NCI-H2171 (cell line): ENCODE measurements around the gene UNC13D.
"Not testable (repeated sequence)": the region's sequence is repeated elsewhere in the genome, so short reads cannot be mapped to it uniquely, and the experiment has no call there.

ENCODE experiments used
- DNase-seq: peaks from one replicate; lab custom pipeline; 2025; lab: John Stamatoyannopoulos, UW

The UNC13D gene

DNA sequence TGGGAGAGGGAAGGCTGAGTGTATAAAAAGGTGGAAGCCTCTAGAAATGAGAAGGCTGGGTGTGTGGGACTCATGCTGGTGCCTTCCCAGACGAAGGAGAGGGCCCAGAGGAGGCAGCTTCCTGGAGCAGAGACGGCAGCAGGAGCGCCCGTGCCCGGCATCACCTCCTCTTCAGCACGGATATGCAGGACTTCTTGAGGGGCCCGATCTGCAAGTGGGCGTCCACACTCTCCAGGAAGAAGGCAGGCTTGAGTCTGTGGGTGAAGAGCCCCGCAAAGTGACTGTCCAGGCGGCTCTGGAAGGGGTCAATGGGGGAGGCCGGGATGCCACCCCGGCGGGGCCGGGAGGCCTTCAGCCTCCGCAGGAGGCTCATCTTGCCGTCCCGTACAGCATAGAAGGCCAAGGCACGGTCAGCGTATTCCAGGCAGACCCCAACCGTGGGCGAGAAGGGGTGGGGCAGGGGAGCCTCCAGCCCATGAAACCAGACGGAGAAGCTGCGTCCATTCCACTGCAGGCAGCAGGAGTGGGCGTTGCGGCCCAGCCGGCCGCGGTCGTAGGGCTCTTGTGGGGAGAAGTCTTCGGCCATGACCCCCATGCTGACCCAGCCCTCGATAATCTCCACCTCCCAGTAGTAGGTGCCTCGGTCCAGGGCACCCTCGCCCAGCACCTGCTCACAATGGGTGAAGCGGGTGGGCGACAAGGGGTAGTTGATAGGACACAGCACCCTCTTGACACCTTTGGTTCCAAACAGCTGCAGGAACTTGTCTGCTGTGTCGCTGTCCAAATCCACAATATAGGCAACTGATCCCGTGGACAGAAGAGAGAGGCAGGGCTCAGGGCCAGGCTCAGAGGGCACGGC lies 30.3 kb upstream of the UNC13D start:
- no peak for DNase-seq

DNA sequence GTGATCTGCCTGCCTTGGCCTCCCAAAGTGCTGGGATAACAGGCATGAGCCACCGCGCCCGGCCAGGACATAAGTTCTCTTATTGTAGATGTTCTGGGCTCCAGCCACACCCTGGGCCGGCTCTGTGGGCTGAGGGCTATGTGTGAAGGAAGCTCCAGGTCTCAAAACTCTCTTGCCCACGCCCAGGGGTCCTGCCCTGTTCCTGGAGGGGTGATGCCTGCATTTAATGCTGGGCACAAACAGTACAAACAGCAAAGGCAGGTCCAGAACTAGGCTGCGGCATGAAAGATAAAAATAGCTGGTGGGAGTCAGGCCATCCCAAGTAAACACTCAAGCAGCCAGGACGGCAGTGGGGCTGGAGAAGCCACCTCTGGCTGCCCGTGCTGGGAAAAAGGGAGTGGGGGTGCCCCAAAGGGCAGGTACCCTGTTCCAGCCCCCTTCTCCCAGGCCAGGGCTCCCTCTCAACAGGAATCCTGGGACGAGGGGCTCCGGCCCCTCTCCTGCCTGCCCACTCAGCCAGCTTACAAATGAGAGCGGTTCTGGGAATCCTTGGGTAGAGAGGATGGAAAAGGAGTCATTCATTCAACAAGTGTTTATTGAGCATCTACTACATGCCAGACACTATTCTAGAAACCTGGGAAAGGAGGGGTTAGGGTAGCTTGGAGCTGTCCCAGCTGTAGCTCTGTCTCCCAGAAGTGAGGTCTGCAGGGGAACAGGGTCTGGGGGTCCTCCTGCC lies 29.6 kb upstream of the UNC13D start:
- DNase-seq: no peak

DNA sequence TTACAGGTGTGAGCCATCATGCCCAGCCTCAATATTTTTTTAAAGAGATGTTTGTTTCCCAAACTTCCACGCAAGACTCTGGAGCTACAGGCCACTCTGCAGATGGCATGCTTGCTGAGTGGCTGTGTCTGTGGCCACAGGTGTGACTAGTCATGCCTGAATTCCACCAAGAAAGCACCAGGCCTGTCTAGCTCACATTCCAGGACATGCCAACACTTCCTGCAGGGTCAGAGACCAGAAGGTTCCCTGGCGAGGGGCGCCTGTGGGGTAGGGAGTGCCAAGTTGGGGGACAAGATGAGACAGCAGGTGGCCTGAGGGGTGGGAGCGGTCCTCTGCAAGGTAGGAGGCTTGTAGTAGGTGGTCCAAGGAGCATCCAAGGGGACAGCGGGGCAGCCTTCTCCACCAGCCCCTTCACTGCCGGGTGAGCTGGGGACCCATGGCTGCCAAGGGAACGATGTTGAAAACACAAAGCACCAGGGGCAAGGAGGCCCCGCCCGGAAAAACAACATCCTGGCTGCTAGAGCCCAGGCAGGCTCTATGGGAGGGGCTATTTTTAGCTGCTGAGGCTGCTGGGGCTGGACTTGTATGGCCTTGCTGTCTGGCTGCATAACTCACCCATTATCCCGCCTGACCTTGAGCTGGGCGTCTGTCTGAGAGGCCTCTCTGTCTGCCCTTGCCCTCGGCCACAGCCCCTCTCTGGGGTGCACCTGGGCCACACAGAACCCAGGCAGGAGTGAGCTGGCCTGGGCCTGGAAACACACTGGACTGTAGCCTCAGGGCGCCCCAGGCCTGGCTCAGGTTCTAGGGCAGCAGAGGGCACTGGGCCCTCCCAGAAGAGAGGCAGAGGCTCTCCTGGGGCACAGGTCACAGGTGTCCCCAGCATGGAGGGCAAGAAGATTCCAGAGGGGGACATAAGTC lies 28.5 kb upstream of the UNC13D start:
- no peak for DNase-seq

DNA sequence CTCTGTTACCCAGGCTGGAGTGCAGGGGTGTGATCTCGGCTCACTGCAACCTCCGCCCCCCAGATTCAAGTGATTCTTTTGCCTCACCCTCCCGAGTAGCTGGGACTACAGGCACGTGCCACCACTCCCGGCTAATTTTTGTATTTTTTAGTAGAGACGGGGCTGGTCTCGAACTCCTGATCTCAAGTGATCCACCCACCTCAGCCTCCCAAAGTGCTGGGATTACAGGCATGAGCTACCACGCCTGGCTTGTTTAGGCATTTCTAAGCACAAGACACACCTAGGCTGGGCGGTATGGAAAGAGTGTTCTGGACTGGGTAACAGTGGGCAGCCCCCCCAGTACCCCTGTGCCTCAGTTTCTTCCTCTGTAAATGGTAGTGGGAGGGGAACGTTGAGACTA lies 26.0 kb upstream of the UNC13D start:
- not testable (repeated sequence) for DNase-seq

DNA sequence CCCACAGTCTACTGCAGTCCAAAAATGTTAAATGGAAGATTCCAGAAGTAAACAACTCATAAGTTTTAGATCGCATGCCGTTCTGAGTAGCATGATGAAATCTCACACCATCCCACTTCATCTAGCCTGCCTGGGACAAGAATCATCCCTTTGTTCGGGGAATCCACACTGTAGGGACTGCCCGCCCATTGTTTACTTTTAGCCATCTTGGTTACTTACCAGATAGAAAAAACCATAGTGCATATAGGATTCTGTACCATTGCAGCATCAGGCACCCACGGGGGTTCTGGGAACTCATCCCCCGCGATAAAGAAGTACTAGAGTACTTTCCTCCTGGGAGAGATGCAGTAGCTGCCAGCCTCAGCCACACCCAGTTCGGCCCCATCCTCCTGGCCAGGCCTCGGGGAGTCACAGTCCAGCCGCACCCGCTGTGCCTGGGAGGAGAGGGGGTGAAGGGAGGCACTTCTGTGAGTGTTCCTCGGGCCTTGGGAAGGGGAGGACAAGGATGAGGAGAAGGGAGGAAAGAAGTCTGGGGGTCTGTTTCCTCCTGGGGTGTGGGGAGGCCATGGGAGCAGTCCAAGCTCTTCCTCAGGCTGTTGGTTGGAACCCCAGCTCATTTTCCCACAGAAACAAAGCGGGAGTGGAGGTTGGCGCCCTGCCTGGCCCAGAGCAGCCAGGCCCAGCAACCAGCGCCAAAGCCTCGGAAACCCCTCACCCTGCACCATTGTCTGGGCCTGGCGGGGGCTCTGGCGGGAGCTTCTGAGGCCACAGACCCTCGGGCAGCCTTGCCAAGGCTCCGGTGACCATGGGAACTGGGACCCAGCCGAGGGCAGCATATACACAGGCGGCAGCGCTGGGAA lies 25.3 kb upstream of the UNC13D start:
- DNase-seq: no peak

DNA sequence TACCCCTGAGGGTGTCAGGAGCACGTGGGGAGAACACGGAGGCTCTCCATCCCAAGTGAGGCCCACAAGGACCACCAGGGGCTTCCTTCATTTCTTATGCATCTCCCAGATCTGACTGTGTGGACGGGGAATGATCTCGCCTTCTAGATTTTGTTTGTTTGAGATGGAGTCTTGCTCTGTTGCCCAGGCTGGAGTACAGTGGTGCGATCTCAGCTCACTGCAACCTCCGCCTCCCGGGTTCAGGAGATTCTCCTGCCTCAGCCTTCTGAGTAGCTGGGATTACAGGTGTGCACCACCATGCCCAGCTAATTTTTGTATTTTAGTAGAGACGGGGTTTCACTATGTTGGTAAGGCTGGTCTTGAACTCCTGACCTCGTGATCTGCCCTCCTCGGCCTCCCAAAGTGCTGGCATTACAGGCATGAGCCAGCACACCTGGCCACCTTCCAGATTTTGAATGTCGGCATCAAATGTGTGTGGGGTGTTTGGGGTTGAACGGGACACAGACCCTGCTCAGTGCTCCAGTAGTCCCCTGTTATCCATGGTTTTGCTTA lies 24.6 kb upstream of the UNC13D start:
- DNase-seq: not testable (repeated sequence)

DNA sequence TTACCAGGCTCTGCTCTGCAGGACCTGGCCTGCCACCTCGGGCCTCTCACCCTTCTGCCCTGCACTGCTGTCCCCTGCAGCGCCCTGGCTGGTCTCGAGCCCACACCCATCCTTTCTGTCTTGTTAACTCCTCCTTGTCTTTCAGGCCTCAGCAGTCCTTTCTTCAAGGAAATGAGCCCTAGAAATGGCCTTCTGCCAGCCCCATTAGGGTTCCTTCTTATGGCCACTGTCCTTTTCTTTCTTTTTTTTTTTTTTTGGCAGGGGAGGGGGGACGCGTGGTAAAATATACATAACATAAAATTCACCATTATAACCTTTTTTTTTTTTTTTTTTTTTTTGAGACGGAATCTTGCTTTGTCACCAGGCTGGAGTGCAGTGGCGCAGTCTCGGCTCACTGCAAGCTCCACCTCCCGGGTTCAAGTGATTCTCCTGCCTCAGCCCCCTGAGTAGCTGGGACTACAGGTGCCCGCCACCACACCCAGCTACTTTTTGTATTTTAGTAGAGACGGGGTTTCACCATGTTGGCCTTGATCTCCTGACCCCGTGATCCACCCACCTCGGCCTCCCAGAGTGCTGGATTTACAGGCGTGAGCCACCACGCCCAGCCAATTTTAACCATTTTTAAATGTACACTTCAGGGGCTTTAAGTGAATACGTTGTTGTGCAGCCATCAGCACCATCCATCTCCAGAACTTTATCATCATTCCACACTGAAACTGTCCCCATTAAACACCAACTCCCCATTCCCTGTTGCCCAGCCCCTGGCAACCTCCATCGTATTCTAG lies 21.4 kb upstream of the UNC13D start:
- DNase-seq: not testable (repeated sequence)

DNA sequence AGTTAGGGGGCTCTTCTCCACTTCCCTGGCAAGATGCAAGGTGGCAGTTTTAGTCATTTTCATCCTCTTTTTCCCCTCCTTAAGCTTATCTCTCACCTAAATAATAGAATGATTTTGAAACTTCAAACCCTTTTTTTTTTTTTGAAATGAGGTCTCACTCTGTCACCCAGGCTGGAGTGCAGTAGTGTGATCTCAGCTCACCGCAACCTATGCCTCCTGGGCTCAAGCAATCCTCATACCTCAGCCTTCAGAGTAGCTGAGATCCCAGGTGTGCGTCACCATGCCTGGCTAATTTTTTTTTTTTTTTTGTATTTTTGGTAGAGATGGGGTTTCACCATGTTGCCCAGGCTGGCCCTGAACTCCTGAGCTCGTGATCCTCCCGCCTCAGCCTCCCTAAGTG lies 20.7 kb upstream of the UNC13D start:
- not testable (repeated sequence) for DNase-seq

DNA sequence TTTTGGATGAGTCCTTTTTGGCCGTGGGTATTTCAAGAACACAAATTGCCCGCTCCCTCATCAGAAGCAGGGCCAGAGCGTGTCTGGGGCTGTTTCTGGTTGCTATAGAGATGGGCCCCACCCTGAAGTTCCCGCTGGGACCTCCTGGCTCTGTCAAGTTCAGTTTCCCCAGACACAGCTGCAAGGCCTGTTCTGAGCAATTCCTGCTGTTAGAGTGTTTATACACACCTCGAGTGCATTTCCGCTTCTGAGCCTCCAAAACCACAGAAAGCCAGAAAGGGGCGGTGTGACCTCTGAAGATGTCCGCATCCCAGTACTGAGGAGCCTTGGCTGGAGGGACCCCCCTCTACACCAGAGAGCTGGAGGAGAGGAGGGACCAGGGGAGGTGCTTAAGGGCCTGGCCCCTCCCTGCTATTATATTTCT lies 20.3 kb upstream of the UNC13D start:
- peak; percentile 48 for DNase-seq

DNA sequence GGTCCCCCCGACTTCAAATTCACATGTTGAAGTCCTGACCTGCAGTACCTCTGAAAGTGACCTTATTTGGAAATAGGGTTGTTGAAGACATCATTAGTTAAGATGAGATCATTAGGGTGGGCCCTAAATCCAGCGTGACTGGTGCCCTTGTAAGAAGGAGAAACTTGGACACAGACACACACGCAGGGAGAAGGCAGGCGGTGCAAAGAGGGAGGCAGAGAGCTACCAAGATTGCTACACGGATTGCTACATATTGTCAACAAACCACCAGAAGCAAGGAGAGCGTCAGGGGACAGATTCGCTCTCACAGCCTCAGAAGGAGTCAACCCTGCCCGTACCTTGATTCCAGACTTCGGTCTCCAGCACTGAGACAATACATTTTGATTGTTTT lies 17.7 kb upstream of the UNC13D start:
- no peak for DNase-seq

DNA sequence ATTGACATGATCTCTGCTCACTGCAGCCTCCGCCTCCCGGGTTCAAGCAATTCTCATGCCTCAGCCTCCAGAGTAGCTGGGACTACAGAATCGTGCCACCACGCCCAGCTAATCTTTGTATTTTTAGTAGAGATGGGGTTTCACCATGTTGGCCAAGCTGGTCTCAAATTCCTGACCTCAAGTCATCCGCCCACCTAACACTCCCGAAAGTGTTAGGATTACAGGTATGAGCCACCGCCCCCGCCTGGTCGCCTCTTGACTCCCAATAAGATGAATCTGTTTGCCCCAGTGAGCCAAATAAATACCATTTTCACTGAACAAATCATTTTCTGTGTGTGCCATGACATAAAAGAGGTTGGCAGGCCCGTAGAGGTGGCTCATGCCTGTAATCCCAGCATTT lies 15.2 kb upstream of the UNC13D start:
- not testable (repeated sequence) for DNase-seq

DNA sequence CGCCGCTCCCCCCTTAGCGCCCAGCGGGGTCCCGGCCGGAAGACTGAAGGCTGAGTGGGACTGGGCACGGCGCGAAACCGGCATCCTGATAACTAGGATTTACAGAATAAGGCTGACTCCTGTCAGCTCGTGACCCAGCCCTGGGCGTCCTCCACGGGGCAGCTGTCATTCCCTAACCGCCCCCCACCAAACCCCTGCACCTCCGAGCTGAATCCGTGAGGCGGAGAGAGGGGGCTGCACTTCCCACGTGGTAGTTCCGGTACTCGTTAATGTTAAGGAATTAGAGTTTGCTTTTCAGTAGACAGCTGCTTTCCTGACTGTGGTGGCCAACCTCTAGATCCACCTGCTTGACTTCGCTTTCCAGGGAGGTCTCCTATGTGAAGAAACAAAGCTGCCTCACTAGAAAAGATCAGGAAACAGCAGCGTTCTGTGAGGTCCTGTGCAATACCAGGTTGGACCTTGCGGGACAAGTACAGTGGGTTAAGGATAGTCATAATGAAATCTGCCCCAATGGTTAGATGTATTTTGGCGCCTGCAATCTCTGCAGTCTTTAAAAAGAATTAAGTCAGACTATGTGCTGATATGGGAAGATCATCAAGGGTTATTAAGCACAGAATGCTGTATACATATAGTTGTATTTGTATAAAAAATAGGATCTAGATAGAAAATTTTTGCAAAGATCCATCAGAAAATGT lies 12.0 kb upstream of the UNC13D start:
- DNase-seq: no peak

DNA sequence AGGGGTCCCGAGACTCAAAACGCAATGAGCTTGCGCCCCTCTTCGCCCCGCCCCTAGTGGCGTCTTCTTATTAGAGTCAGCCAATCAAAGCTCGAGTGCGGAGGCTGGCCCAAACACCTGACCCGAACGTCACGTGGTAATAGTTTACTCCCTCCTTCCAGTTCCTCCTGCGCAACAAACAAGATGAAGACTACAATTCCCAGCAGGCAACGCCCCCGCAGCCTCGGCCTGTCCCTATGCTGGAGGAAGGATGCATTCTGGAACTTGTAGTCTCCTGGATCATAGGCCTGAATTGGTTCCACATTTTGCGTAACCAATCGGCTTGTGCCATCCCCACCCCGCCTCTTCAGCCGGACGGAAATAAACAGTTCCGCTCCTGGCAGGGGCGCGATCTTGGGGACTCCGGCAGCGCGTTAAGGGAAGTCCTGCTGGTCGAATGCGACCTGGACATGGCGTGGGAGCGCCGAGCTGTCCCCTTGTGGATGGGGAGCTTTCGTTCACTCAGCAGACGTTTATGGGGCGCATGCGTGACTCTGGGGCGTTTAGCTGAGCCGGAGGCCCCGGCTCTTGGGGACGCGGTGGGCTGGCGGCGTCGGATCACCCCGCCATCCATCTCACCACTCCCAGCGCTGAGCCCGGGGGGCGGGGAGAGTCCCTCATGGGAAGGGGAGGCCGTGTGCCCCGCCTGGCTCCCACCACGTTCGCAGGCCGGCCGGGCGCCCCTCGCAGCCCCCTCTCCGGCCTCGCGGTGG lies 11.3 kb upstream of the UNC13D start, which contains the start of gene WBP2:
Gene WBP2 (minus strand): TSS at position 26 of the 752 bp plus-strand sequence. CDS start 38 bp downstream, outside the sequence.
- DNase-seq: peak; percentile 99

DNA sequence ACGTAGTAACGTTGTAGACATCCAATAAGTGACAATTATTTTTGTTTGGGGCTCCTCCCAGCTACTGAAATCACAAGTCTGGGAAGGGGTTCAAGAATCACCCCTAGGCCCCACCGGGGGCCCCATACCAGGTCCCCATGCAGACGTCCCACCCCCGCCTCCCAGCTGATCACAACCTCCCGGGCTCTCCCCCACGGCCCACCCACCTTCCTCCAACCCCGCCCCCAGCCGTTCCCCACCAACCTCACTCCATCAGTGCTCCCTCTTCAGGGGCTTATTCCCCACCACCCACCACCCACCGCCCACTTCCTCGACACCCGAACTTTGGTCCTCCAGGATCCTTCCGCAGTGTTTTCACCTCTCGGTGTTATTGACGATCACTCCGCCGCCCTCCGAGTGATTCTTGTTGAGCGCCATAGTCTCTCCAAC lies 10.7 kb upstream of the UNC13D start:
- DNase-seq: no peak

DNA sequence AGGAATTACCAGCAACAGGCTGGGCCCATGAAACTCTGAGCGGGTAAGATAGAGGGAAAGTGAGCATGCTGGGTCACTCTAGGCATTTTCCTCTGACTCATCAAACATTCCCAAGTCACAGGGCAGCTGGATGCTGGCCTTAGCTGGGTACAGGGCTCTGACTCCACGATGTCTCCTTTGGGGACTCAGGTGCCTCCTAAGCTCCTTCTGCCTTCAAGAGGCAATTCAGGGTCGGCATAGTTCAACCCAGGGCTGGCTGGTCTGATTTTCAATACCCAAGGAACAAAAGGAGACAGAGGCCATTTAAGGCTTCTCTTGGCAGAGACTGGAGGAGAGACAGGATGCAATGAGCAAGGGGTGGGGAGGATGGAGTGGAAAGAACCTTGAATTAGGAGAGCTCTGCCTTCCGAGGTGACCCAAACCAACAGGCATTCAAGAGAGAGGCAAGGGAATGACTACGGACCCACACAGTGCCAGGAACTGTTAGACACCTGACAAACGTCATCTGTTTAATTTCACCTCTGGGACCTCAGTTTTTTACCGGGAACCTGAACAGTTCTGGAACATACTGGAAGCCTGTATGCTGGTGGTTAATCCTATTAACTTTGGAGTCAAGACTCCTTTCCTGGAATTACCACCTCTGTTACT lies 10.0 kb upstream of the UNC13D start:
- DNase-seq: no peak

DNA sequence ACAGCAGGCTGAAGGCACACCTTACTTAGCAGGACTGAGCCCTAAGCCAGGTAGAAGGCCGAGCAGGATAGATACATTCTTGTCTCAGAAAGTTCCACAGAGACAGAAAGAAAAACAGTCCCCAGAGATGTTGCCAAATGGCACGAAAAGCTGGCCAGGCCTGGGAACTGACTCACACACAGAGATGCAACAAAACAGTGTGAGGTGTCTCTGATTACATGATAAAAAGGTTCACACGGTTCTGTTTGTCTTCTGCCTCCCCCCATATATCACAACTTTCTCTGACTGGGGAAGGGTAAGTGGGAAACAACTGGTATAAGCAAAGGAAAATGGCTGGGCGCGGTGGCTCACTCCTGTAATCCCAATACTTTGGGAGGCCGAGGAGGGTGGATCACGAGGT lies 9.2 kb upstream of the UNC13D start:
- no peak for DNase-seq

DNA sequence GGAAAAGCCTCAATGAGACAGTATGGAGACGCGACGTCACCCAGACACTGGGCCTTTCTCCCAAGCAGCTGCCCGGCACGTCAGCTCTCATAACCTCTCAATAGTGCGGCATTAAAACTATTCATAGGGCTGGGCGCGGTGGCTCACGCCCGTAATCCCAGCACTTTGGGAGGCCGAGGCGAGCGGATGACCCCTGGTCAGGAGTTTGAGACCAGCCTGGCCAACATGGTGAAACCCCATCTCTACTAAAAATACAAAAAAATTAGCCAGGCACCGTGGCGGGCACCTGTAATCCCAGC lies 7.4 kb upstream of the UNC13D start:
- DNase-seq: not testable (repeated sequence)
